K562 (cell line): ENCODE results near the gene GALNS.

Source experiments
- CEBPB ChIP-seq: fragments of 450-650 bp; IDR thresholded peaks from 2 replicates; pipeline ENCODE4 v1.6.1; 2016; ENCODE audit warnings: missing genetic modification characterization, missing compliant biosample characterization
- CREB3 ChIP-seq: fragments of 450-650 bp; conservative IDR thresholded peaks from 2 replicates; pipeline ENCODE4 v1.6.1; 2016; ENCODE audit warnings: missing genetic modification characterization, low read depth, mild to moderate bottlenecking, missing compliant biosample characterization, moderate library complexity
- ESRRA ChIP-seq: fragments of 450-650 bp; IDR thresholded peaks from 2 replicates; pipeline ENCODE4 v1.6.1; 2014; ENCODE audit warnings: low read depth, mild to moderate bottlenecking, moderate library complexity, borderline replicate concordance
- FOXA3 ChIP-seq, 2 experiments: fragments of 450-650 bp in 1 of 2; sonication (generic) in 1 of 2; formaldehyde crosslinking; IDR thresholded peaks in 1 of 2; conservative IDR thresholded peaks in 1 of 2; 2 replicates each; pipeline versions ENCODE4 v1.4.0 to v1.8.0; 2020 to 2022; ENCODE audit warnings: mild to moderate bottlenecking in 2 of 2, missing genetic modification reagents in 1 of 2
- POU5F1 ChIP-seq: fragments of 150-350 bp; IDR thresholded peaks from 2 replicates; pipeline ENCODE4 v1.6.1; 2014; ENCODE audit warnings: borderline replicate concordance, low read length, low read depth, mild to moderate bottlenecking; ENCODE audit not compliant: partially characterized antibody
- SMAD4 ChIP-seq: fragments of 250-450 bp; sonication (Bioruptor Pico); conservative IDR thresholded peaks from 2 replicates; pipeline ENCODE4 v1.8.0; 2021; ENCODE audit warnings: inconsistent platforms, mild to moderate bottlenecking, moderate library complexity
- TFAP4 ChIP-seq: sonication (generic); formaldehyde crosslinking; IDR thresholded peaks from 2 replicates; pipeline ENCODE4 v1.8.0; 2022; ENCODE audit warnings: missing genetic modification reagents, mild to moderate bottlenecking, moderate library complexity, borderline replicate concordance
- TSC22D4 ChIP-seq: fragments of 450-650 bp; IDR thresholded peaks from 2 replicates; pipeline ENCODE4 v1.6.1; 2016; ENCODE audit warnings: missing genetic modification characterization, missing biosample characterization, control low read depth

- no peak for TF ChIP-seq CREB3
- no peak for TF ChIP-seq TFAP4
- no peak for TF ChIP-seq CEBPB (tag)
- TF ChIP-seq SMAD4 (CRISPR knock-in tag), result no peak
- TF ChIP-seq FOXA3 (CRISPR knock-in tag; conservative IDR thresholded peaks at IDR 0.05 in 1 of 2, IDR thresholded peaks at IDR 0.05 in 1 of 2), result no peak
- TF ChIP-seq POU5F1, result no peak
- TF ChIP-seq ESRRA, result no peak
- no peak for TF ChIP-seq TSC22D4 (tag)
Measured at GRCh38 chr16:88793251-88793954, 63.3 kb downstream of the GALNS start.
